Transverse colon (tissue), 4 donors: ENCODE results near the gene KHDC1. TPM values are rescaled to one million over a fixed set of nuclear protein-coding genes. Genes with fewer than 3 reads are reported as not detected.

Source experiments
- DNase-seq: peaks from one replicate; pipeline ENCODE4 v3.0.0-alpha.2; 2019
- H3K27ac ChIP-seq, 4 donors: fragments of 200-600 bp; sonication (generic); 2 replicates each; pipeline ENCODE4 v1.5.1; 2016 to 2018; ENCODE audit warnings: inconsistent platforms in 4 of 4
- H3K27me3 ChIP-seq: fragments of 200-600 bp; sonication (generic); 2 replicates; pipeline ENCODE4 v1.5.1; 2017; ENCODE audit warnings: inconsistent platforms
- H3K36me3 ChIP-seq, 4 donors: fragments of 200-600 bp; sonication (generic); 2 replicates each; pipeline ENCODE4 v1.5.1; 2017 to 2019; ENCODE audit warnings: inconsistent platforms in 4 of 4
- H3K4me1 ChIP-seq, 4 donors: fragments of 200-600 bp; sonication (generic); 2 replicates each; pipeline ENCODE4 v1.5.1; 2017 to 2020; ENCODE audit warnings: inconsistent platforms in 4 of 4
- H3K4me3 ChIP-seq, 4 donors: fragments of 200-600 bp; sonication (generic); 1 replicate in 1 of 4; 2 replicates in 3 of 4; pipeline versions ENCODE4 v1.5.1 to v1.6.1; 2017 to 2019; ENCODE audit warnings: inconsistent platforms in 4 of 4
- H3K9me3 ChIP-seq, 2 donors: fragments of 200-600 bp; sonication (generic); 2 replicates each; pipeline ENCODE4 v1.5.1; 2017 to 2019; ENCODE audit warnings: inconsistent platforms in 2 of 2
- CTCF ChIP-seq, 5 experiments: fragments of 200-600 bp in 3 of 5; fragments of 450-650 bp in 2 of 5; sonication (generic) in 3 of 5; IDR thresholded peaks; 1 replicate in 2 of 5; 2 replicates in 3 of 5; pipeline ENCODE4 v1.5.1; 2016 to 2017; ENCODE audit warnings: antibody characterized with exemption in 5 of 5, inconsistent platforms in 3 of 5, mild to moderate bottlenecking in 2 of 5, moderate library complexity in 1 of 5
- EP300 ChIP-seq: sonication (generic); formaldehyde crosslinking; IDR thresholded peaks from one replicate; pipeline ENCODE4 v1.6.1; 2017; ENCODE audit warnings: antibody characterized with exemption, low read depth
- POLR2A ChIP-seq: fragments of 450-650 bp; IDR thresholded peaks from one replicate; pipeline ENCODE4 v1.6.1; 2016; ENCODE audit warnings: antibody characterized with exemption, mild to moderate bottlenecking, moderate library complexity
- POLR2AphosphoS5 ChIP-seq, 3 donors: sonication (generic); formaldehyde crosslinking; IDR thresholded peaks; one replicate each; pipeline ENCODE4 v1.6.1; 2016; ENCODE audit warnings: antibody characterized with exemption in 3 of 3
- whole genome bisulfite sequencing, 2 donors: methylation state at CpG; one replicate each; pipeline ENCODE4 v1.1.5; 2018; ENCODE audit warnings: low coverage in 1 of 2; 5-methylcytosine and 5-hydroxymethylcytosine counted together
- in situ Hi-C, 4 donors: fragments of 200-750 bp; cut with MboI; loops; one replicate each; pipeline versions ENCODE4 v1.15.0 to v1.15.1; 2017; ENCODE audit warnings: low sequenced_read_pairs in 3 of 4, low pct_ligation_motif_present in 1 of 4, low pct_unique_long_range_greater_than_20kb in 1 of 4
- intact Hi-C: fragments of 100-400 bp; cut with DNase I; formaldehyde crosslinking; loops from one replicate; pipeline ENCODE4 v1.15.1; 2023; ENCODE audit warnings: low total_unique reads
- total RNA-seq, 4 donors: library from RNA; depleted of rRNA; stranded (reverse); fragments of >200 nt; gene quantifications; one replicate each; pipeline ENCODE4 v1.1.0, GENCODE V29; 2016

KHDC1 gene
- total RNA-seq, 4 donors from 2014 or later = 1.1 to 2.1 TPM; not detected in 2

GRCh38 chr6:73250016-73250415 is 13.0 kb downstream of the KHDC1 start:
- Histone ChIP-seq H3K27me3 (no peaks in the 10 kb centered on the region), H3K36me3 (no peaks in the 10 kb centered on the region), H3K4me1 (no peaks in the 10 kb centered on the region), H3K4me3 (no peak overlapping the region), H3K27ac (no peak overlapping the region), H3K9me3 (no peaks in the 10 kb centered on the region)
- no peak for DNase-seq
- intact Hi-C loops = loop anchor here (1.0 kb wide), 1 partner anchor 38 kb away; no protein-coding TSS in a partner anchor
- no peak for TF ChIP-seq CTCF (IDR thresholded peaks at IDR 0.05)
- no peak for TF ChIP-seq POLR2AphosphoS5 (IDR thresholded peaks at IDR 0.05)
- TF ChIP-seq POLR2A = no peak
- TF ChIP-seq EP300 = no peak
- in situ Hi-C loops = no loop called here

- H3K27ac ChIP-seq = no peak overlapping the region
- intact Hi-C loops (no loop called here), in situ Hi-C loops (no loop called here)
- DNase-seq = no peak
- H3K27me3 ChIP-seq = no peaks in the 10 kb centered on the region
- WGBS, 2 donors = 64 to 72% methylated on average over 5 of the region's 5 CpGs
- H3K9me3 ChIP-seq = no peaks in the 10 kb centered on the region
- H3K36me3 ChIP-seq = no peaks in the 10 kb centered on the region
- H3K4me1 ChIP-seq = no peaks in the 10 kb centered on the region
- no peak overlapping the region for H3K4me3 ChIP-seq
- TF ChIP-seq POLR2AphosphoS5 (IDR thresholded peaks at IDR 0.05) (no peak), CTCF (IDR thresholded peaks at IDR 0.05) (no peak), EP300 (no peak), POLR2A (no peak)
Measured at GRCh38 chr6:73248192-73248903, 14.6 kb downstream of the KHDC1 start.

GRCh38 chr6:73242001-73242400 is 21.0 kb downstream of the KHDC1 start:
- Histone ChIP-seq H3K27me3 (no peaks in the 10 kb centered on the region), H3K4me1 (no peaks in the 10 kb centered on the region), H3K36me3 (no peaks in the 10 kb centered on the region), H3K27ac (no peak overlapping the region), H3K9me3 (no peaks in the 10 kb centered on the region), H3K4me3 (no peak overlapping the region)
- in situ Hi-C loops = no loop called here
- no peak for DNase-seq
- intact Hi-C loops = no loop called here
- WGBS, 2 donors = 82 to 100% methylated on average over 1 to 5 of the region's 5 CpGs
- no peak for TF ChIP-seq POLR2A
- no peak for TF ChIP-seq POLR2AphosphoS5 (IDR thresholded peaks at IDR 0.05)
- TF ChIP-seq CTCF (IDR thresholded peaks at IDR 0.05) = no peak
- no peak for TF ChIP-seq EP300

- TF ChIP-seq CTCF (IDR thresholded peaks at IDR 0.05) = no peak
- TF ChIP-seq EP300 = no peak
- no peak for TF ChIP-seq POLR2AphosphoS5 (IDR thresholded peaks at IDR 0.05)
- no peak for TF ChIP-seq POLR2A
- in situ Hi-C loops = no loop called here
- H3K36me3 ChIP-seq = no peaks in the 10 kb centered on the region
Measured at GRCh38 chr6:73240730-73241129, 22.3 kb downstream of the KHDC1 start.

More at GRCh38 chr6:73240730-73241129, 22.3 kb downstream of the KHDC1 start:
- 82 to 89% methylated on average over 1 to 4 of the region's 4 CpGs for WGBS, 2 donors
- intact Hi-C loops = no loop called here
- Histone ChIP-seq H3K4me1 (no peaks in the 10 kb centered on the region), H3K9me3 (no peaks in the 10 kb centered on the region), H3K27ac (no peak overlapping the region), H3K27me3 (no peaks in the 10 kb centered on the region), H3K4me3 (no peak overlapping the region)
- no peak for DNase-seq
